GM18873 (cell line): ENCODE results near the gene SMAGP.
"Not testable (repeated sequence)": the region's sequence is repeated elsewhere in the genome, so short reads cannot be mapped to it uniquely, and the experiment has no call there.

Experiments used
- ATAC-seq: cut with Tn5 transposase; IDR thresholded peaks from one replicate; pipeline ENCODE4 v1.9.1; 2021; ENCODE audit warnings: mild to moderate bottlenecking, moderate library complexity, moderate number of reproducible peaks; ENCODE audit not compliant: unreplicated experiment, low FRiP score

Gene SMAGP, protein sequence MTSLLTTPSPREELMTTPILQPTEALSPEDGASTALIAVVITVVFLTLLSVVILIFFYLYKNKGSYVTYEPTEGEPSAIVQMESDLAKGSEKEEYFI

GRCh38 chr12:51270067-51270950 lies at the start of gene SMAGP:
Gene SMAGP (minus strand): TSS chr12:51270415. CDS start chr12:51269278, 1,137 bp downstream.
- no peak for ATAC-seq

- ATAC-seq = peak; percentile 58
Measured at GRCh38 chr12:51318846-51319599, 48.8 kb upstream of the SMAGP start.

DNA sequence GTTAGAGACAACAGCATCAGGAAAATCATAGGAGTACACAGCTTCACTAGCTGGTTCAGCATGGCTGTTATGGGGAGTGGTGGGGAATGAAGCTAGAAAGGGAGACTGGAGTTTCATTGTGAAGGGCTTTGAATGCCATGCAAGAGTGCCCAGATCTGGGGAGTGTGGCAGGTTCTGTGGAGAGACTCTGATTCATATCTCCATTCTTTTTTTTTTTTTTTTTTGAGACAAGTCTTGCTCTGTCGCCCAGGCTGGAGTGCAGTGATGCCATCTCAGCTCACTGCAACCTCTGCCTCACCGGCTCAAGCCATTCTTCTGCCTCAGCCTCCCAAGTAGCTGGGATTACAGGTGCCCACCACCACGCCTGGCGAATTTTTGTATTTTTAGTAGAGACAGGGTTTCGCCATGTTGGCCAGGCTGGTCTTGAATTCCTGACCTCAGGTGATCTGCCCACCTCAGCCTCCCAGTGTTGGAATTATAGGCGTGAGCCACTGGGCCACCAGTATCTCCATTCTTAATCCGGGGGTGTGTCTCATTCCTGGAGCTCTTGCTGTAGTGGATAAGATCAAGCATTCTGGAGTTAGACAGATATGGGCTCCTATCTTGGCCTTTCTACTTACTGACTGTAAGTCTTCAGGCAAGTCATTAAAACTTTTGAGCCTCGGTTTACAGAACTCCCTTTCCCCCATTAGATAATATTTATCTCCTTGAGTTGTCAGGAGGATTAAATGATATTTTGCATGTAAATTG lies 48.0 kb upstream of the SMAGP start:
- not testable (repeated sequence) for ATAC-seq

GRCh38 chr12:51311389-51311788 lies 41.2 kb upstream of the SMAGP start:
- ATAC-seq = no peak

DNA sequence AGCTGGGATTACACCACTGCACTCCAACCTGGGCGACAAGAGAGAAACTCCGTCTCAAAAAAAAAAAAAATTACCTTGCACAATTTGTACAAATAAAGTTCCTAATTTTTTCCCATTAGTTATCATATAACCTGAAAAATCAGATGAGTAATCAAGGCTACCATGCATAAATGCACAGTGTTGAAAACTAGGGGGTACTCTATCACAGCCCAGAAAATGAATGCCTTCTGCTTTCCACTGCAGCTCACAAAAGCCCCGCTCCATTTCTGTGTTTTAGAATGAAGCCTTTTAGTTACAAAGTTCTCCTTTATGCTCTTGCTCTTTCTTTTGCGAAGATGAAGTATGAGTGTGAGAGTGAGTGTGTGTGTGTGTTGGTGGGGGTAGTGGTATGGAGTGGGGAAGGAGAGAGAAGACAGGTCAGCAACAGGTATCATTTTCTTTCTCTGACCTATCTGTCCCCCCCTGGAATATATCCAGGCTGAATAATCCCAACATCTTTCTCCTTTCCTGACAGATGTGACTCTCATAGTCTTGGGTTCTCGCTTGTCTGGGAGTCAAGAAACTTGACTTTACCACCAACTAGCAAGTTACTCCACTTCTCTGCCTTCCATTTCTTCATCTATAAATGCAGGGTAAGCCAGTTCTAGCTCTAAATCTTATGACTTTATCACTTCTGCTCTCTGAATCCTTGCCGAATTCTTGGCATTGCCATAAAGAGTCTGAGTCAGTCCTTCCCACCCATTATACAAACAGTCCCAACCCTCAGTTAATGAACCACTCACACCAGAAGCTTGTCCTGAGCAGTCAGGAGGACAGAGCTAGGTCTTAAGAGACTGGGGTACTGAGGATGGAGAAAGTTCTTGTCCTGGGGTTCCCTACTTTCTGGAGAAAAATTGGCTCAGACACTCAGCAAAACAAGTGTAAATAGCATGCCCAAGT lies 37.7 kb upstream of the SMAGP start:
- no peak for ATAC-seq

- no peak for ATAC-seq
Measured at GRCh38 chr12:51306507-51306906, 36.3 kb upstream of the SMAGP start.

- not testable (repeated sequence) for ATAC-seq
Measured at GRCh38 chr12:51300768-51301167, 30.6 kb upstream of the SMAGP start.

DNA sequence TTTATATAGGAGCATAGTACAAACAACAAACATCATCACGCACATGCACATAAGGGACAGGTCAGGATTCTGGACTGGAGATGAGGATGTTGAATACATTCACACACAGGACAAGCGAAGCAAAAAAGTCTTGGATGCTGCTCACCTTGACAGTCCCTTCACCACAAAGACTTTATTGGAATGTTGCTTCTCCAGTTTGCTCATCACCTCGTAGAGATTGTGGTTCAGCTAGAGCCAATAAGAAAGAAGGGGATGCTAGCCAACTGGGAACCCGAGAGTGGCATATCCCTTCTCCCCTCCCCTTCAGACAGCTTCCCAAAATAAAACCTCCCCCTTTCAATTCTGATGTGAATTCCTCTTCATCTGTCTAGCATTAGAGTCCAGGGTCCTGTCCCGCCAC lies 25.4 kb upstream of the SMAGP start:
- ATAC-seq = no peak

DNA sequence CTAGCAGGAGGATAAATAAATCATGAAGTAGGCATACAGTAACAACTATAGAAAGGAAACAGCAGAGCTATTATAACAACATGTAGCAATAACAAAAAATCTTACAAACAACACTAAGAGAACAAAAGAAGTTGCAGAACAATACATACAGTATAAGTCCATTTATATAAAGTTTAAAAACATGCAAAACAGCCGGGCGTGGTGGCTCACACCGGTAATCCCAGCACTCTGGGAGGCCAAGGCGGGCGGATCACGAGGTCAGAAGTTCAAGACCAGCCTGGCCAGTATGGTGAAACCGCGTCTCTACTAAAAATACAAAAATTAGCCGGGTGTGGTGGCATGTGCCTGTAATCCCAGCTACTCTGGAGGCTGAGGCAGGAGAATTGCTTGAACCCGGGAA lies 23.9 kb upstream of the SMAGP start:
- not testable (repeated sequence) for ATAC-seq

DNA sequence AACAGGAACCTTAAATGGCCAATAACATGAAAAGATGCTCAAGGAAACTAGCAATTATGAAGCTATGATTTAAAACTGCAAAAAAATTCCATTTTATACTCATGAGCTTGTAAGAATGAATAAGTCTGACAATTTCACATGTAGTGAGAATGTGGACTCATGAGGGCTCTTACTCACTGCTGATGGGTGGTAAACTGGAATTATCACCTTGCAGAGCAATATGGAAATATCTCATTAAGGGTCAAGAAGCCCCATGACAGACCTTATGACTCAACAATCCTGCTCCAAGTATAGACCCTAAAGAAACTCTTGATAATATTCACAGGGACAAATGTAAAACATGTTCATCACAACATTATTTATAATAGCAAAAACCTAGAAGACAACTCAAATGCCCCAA lies 23.5 kb upstream of the SMAGP start:
- ATAC-seq = no peak

GRCh38 chr12:51291603-51292513 lies 21.6 kb upstream of the SMAGP start:
- ATAC-seq = not testable (repeated sequence)

DNA sequence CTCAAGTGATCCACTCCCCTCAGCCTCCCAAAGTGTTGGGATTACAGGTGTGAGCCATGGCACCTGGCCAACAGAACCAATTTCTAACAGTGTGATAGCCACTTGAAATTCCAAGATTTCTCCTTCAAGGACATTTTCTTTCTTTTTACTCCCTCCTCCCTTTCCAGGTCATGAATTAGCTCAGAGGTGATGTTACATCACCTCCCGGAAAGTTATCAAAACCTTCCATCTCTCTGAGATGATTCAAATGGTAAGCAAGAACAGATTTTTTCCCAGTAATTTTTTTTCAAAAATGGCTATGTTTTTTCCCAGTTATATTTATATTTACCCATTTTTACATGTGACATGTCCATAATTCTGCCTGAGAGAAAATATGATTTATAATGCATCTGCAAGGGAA lies 15.6 kb upstream of the SMAGP start:
- no peak for ATAC-seq

DNA sequence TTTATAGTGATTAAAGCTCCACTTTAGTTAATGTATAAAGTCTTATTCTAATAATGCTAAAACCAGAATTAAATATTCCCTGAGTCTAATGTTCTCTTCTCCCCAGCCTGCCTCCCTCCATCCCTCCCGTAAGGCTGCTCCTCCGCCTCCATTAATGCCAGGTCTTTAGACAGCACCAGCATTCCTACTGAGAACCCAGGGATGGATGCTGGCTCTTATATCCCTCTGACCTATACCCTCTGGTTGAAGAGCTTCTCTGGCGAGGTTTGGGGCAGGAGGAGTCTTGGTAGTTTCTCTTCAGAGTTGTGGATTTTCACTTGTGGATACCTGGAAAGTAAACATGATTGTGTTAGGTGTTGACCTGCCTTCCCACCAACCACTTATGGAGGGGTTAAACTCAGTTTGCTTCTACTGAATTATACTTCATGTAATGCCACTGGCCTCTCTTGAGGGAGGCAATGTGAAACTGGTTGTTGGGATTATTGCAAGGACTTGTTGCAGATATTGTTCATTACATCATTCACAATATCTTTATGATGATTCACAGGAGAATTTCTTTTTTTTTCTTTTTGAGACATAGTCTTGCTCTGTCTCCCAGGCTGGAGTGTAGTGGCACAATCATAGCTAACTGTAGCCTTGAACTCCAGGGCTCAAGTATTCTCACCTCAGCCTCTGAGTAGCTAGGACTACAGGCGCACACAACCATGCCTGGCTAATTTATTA lies 11.1 kb upstream of the SMAGP start:
- ATAC-seq = no peak

DNA sequence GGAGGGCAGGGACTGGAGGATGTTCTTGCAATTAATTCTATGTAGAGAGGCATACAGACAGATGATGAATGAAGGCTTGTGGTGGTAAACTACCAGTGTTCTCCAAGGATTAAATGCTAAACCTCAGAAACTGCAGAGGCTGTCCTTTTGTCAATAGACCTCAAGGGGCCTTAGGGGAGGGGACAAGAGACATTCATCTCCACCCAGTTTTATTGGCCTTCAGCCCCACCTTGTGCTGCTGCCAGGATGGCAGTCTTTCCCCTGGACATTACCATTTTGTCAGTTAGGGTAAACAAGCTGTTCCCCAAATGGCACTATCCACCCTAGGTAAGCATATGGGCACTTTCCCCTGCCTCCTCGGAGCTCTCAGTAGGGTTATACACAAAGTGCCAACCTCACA lies 4.9 kb upstream of the SMAGP start:
- no peak for ATAC-seq

DNA sequence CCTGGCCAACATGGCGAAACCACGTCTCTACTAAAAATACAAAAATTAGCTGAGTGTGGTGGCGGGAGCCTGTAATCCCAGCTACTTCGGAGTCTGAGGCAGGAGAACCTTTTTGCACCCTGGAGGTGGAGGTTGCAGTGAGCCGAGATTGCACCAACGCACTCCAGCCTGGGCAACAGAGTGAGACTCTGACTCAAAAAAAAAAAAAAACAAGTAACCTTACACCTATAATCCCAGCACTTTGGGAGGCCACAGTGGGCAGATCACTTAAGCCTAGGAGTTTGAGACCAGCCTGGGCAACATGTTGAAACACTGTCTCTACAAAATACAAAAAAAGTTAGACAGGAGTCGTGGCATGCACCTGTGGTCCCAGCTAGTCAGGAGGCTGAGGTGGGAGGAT lies 2.6 kb upstream of the SMAGP start:
- not testable (repeated sequence) for ATAC-seq

DNA sequence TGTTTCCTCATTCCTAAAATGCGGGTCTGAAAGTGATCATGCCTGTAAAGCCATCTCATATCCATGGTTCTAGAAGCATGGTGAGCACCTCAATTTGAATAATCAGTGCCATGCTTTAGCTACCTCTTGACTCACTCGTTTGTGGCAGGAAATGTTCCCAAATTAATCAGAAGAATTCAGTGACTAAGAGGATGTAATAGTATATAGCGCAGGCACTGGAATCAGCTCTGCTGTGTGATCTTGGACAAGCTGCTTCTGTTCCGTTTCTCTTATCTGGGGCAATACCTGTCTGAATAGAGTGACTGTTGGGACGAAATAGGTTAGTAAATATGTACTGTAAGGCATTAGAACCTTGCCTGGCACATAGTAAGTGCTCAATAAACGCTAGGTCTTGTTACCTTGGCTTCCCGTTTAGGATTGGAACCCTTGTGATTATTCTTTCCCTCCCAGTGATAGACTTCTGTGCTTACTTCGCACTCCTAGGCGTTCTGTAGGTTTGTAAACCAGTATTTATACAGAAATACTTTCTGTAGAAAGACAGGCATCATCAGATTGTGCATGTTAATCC lies 820 bp upstream of the SMAGP start:
- no peak for ATAC-seq

DNA sequence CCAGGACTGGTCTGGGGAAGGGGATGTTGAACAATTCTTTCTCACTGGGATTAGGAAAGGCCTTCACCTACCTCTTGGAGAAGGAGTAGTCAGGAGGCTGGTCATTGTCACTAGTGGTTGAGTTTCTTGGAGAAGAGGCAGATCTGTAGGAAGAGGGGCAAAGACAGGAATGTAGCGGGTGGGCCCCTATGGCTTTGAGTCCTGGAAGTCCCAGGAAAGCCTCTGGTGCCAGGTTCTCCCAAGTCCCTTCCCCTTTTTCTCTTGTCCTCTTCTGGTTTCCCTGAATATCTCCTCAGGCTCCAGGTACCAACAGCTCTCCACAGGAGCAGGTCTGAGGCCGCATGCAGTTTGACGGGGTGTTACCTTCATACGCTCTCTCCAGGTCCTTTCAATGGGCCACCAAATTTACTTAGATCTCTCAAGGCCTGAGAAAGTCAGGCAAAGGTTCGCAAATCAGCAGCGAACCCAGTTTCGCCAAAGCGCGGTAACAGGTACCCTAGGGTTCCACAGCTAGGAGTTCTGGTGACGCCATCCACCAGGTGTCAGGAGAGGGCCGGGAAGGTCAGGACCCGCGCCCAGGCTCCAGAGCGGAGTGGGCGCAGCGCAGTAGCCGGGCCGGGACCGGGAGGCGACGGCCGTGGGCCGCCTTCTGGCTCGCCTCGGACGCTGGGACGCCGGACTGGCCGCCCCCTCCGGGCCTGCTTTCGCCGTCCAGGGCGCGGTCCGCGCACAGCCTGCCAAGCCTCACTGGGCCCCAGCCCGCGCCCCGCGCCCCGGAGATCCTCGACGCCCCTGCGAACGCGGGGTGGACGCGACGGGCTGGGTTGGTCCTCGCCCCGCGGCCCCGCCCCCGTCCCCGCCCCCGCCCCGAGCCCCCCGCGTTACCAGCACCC lies 795 bp downstream of the SMAGP start:
- ATAC-seq = no peak
